Smooth muscle cell of trachea (primary cell): Measurements from ENCODE around the gene SERPINE1. TPM values are rescaled to one million over a fixed set of nuclear protein-coding genes. Genes with fewer than 3 reads are reported as not detected.

ENCODE experiments used
- total RNA-seq: library from RNA; depleted of rRNA; stranded (reverse); fragments of >200 nt; gene quantifications from 2 replicates; pipeline ENCODE4 v1.2.1, GENCODE V29; 2014

Gene SERPINE1
- total RNA-seq, result 123 and 260 TPM in 2 replicates

DNA sequence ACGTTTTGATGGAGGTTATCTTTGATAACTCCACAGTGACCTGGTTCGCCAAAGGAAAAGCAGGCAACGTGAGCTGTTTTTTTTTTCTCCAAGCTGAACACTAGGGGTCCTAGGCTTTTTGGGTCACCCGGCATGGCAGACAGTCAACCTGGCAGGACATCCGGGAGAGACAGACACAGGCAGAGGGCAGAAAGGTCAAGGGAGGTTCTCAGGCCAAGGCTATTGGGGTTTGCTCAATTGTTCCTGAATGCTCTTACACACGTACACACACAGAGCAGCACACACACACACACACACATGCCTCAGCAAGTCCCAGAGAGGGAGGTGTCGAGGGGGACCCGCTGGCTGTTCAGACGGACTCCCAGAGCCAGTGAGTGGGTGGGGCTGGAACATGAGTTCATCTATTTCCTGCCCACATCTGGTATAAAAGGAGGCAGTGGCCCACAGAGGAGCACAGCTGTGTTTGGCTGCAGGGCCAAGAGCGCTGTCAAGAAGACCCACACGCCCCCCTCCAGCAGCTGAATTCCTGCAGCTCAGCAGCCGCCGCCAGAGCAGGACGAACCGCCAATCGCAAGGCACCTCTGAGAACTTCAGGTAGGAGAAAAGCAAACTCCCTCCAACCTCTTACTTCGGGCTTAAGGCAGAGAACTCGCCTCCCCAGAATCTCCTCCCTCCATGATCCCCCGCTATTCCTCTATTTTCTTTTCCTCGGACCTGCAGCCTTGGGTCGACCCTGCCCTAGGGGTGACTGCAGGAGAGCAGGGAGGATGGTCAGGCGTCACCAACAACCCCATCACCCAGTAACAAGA is at the start of gene SERPINE1:
SERPINE1 (plus strand) TSS at position 454 of the 809 bp plus-strand sequence. CDS start 1,290 bp downstream, outside the sequence.

DNA sequence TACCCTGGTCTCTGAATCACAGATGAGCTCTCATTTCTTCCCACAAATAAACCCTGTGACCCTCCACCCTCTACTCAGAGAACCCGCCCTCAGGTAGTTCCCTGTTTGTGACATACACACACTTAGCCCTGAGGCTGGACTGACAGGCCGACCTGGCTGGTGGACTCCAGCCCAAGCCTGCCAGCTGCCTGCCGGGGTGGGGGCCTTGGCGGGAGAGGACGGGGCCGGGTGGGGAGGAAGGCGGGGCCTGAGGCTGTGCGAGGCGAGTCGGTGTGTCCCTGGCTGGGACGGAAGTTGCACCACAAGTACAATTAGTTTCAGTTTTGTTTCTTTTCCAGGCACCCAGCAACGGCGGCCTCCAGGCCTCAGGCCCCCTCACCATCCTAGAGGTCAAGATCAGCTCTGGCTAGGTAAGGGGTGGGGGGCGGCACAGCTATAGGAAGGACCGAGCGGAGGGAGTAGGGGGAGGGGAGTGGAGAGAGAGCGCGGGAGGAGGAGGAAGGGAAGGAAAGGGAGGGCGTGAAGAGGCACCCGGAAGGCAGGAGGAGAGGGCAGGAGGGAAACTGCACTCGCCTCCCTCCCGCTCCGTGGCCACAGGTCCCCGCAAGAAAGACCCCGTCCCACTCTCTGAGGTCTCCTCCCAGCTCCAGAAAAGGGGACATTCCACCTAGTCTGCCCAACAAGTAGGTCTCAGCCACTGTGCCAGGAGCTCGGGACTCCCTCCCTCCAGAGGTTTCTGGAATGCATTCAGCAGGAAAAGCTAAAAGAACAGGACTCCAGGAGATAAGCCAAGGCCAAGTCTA is 41.5 kb upstream of the SERPINE1 start, which contains the start of gene TRIM56:
TRIM56 (plus strand) TSS at position 320 of the 803 bp plus-strand sequence. CDS start 1,832 bp downstream, outside the sequence.

DNA sequence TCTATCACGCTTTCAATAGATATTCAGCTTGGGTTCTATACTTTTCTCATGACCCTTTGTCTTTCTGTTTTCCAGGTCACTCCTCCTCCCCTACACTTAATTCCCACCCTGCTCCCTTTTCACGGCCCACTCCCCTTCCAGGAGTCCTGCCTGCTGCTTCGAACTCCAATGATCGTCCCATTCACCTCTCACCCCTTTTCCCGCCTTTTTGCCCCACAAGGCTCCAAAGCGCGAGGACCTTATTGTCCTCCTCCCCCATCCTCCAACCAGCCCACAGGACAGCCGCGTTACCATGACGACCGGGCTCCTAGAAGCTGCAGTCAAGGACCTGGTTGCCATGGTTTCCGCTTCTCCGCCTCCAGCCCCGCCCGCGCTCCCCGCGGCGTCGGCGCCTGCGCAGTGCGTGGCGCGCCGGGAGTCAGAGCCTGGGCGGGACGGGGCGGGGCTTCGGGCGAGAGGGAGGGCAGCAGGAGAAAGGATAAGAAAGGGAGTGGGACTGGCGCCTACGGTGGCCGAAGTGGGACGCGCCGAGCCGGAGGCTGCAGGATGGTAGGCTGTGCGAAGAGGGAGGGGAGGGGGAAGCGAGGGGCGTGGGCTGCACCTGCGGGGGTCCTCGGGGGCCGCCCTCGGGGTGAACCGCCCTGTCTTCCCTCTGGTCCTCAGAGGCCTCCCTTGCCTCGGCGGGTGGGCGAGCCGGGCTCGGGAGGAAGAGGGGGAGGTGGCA is 27.2 kb downstream of the SERPINE1 start, which contains the start of gene AP1S1:
AP1S1 (plus strand) TSS at position 508 of the 724 bp plus-strand sequence; CDS start at position 547, 39 bp downstream.

DNA sequence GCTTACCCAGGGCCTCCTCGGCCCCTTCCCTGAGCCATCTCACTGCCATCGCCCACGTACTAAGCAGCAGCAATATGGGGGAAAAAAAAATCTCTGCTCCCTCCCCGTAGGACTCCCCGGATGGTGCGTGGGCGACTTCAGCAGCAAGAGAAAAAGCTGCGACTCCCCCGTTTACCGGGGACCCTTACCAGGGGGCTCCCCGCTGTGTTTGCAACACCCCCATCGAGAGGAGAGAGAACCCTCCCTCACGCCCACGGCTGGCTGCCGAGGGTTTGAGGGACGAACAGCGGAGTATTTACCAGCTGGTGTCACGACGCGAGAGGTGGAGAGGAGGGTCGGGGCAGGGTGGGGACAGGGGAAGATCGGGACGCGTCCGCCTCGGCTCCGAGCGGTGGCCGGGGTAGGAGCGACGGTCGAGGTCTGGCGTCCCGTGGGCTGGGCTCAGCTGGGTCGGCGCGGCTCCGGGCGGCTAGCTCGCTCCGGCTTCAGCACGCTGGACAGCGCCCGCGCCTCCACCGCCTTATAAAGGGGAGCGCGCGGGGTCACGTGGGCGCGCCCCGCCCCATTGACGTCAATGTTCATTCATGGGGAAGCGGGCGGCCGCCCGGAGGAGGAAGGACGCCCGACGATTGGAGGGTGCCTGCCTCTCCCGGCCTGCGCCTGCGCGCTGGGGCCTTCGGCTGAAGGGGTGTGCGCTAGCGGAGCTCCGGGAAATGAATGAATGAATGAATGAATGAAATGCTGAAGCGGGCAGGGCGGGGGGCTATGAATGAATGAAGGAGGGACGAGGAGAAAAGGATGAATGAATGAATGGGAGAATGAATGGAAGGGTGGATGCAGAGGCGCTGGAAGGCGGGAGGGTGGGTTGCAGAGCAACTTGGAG is 38.4 kb downstream of the SERPINE1 start, which contains the start of gene VGF:
VGF (minus strand) TSS at position 495 of the 883 bp plus-strand sequence. CDS start 726 bp downstream, outside the sequence.

DNA sequence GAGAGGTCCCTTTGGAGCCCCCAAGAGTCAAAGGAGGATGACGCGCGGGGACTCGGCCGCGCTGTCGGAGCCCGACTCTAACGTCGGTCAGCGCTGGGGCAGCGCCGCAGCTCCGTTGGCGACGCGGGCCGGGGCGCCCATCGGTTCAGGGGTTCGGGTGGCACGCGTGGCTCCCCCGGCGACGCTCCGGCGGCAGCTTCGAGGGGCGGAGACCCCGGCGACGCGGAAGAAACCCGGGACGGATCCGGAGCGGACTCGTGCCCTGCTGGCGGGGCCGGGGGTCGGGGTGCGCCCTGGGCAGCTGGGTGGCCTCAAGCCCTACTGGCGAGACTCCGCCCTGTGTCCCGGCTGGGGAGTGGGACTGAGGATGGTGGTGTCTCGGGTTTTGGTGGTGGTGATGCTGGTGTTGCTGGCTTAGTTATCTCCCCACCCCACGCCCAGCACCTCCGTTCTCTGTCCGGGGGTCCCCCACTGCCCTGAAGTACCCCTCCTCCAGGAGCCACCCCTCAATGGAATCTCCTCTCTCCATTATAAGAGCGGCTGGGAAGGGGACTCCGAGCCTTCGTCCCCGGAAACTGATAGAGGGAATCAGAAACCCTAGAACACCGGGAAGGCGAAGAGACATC is 53.3 kb downstream of the SERPINE1 start, which contains the start of gene NAT16:
NAT16 (minus strand) TSS at position 164 of the 626 bp plus-strand sequence. CDS start 5,486 bp downstream, outside the sequence.

Other genes starting within 250 kb of the SERPINE1 start
- 3.9 and 10.4 TPM in 2 replicates for gene UFSP1, start 237.4 kb upstream of the SERPINE1 start, total RNA-seq
- 2.2 TPM in 1 of 2 replicates, not detected in the other for gene ACHE, start 231.2 kb upstream of the SERPINE1 start, total RNA-seq
- not detected in 2 replicates for gene MUC3A, start 177.6 kb upstream of the SERPINE1 start, total RNA-seq
- gene MUC12, start 157.5 kb upstream of the SERPINE1 start, total RNA-seq, result 0.50 and 0.87 TPM in 2 replicates
- gene MUC17, start 107.0 kb upstream of the SERPINE1 start, total RNA-seq, result under 0.01 TPM in 1 of 2 replicates, not detected in the other
- gene TRIM56, start 41.6 kb upstream of the SERPINE1 start, total RNA-seq, result 14.7 and 24.5 TPM in 2 replicates
- gene AP1S1, start 27.4 kb downstream of the SERPINE1 start, total RNA-seq, result 193 and 199 TPM in 2 replicates
- 0.83 and 0.87 TPM in 2 replicates for gene VGF, start 38.5 kb downstream of the SERPINE1 start, total RNA-seq
- gene NAT16, start 53.2 kb downstream of the SERPINE1 start, total RNA-seq, result not detected in 2 replicates
- not detected in 2 replicates for gene MOGAT3, start 73.9 kb downstream of the SERPINE1 start, total RNA-seq
- 99.5 and 155 TPM in 2 replicates for gene PLOD3, start 90.5 kb downstream of the SERPINE1 start, total RNA-seq
- 78.4 and 89.0 TPM in 2 replicates for gene ZNHIT1, start 91.1 kb downstream of the SERPINE1 start, total RNA-seq
- 4.4 and 5.8 TPM in 2 replicates for gene CLDN15, start 110.7 kb downstream of the SERPINE1 start, total RNA-seq
- gene FIS1, start 118.0 kb downstream of the SERPINE1 start, total RNA-seq, result 130 and 262 TPM in 2 replicates
- gene IFT22, start 194.7 kb downstream of the SERPINE1 start, total RNA-seq, result 26.2 and 26.8 TPM in 2 replicates
- gene COL26A1, start 235.8 kb downstream of the SERPINE1 start, total RNA-seq, result not detected in 2 replicates